ENCODE data around the gene RNASEH1. TPM values are rescaled to one million over a fixed set of nuclear protein-coding genes. Genes with fewer than 3 reads are reported as not detected.

The RNASEH1 gene
- total and polyA plus RNA-seq, 2 of the 8 experiments (the other 6 are each of a cell fraction or from before 2014, with no cell fraction given), result 11.7 to 42.7 TPM

- no peak overlapping the region for H2BK12ac ChIP-seq (ENCODE audit: low read depth, low read length)
- no peak overlapping the region for H3K27ac ChIP-seq (ENCODE audit: low read depth, low read length)
- ChIA-PET CTCF (ENCODE audit: partially characterized antibody) (interaction anchor here (0.7 to 1.0 kb wide), 3 partner anchors 15 to 34 kb away, joined by 3 read pairs; no protein-coding TSS in a partner anchor), POLR2A (ENCODE audit: partially characterized antibody) (interaction anchor here (0.9 to 5.9 kb wide), 7 partner anchors 11 to 56 kb away, joined by 4 to 69 read pairs (median 6); partner anchors contain the start of gene RNASEH1)
- no peak overlapping the region for H2BK20ac ChIP-seq (ENCODE audit: low read length)
- H4K20me1 ChIP-seq (replicated peaks in 1 of 2; ENCODE audit: control insufficient read depth in 1 of 2, insufficient read depth in 2 of 2, low read length in 2 of 2), result peaks cover 0 to 3% of the 10 kb centered on the region in 2 experiments
- H3K18ac ChIP-seq (ENCODE audit: extremely low read depth, low read length), result no peak overlapping the region; the same call in 1 of the 2 replicates
- no peak overlapping the region for H3K4ac ChIP-seq (replicated peaks; ENCODE audit: insufficient read length, low read depth, low read length)
- TF ChIP-seq CEBPB (IDR thresholded peaks at IDR 0.05; ENCODE audit: low read depth, low read length), result no peak
- 0 out of 4 replicates have a peak overlapping the region, but pooled peaks of 1 of the 2 experiments have one; percentile 5 for H3K4me2 ChIP-seq (ENCODE audit: insufficient read depth in 1 of 2, low read depth in 2 of 2, low read length in 2 of 2)
- no peak overlapping the region for H3K23ac ChIP-seq (ENCODE audit: insufficient read length)
- H3K56ac ChIP-seq (replicated peaks; ENCODE audit: insufficient read length, low read depth, low read length), result no peak overlapping the region
- peak overlapping the region; percentile 46; the same call in 1 of the 2 replicates for H4K8ac ChIP-seq (ENCODE audit: extremely low read depth, insufficient read depth, low read length)
- no peak for DNase-seq (ENCODE audit: low read depth in 1 of 2, low spot score in 2 of 2)
- no peak overlapping the region for H3K14ac ChIP-seq (ENCODE audit: insufficient read length)
- no peaks in the 10 kb centered on the region for H3K36me3 ChIP-seq (ENCODE audit: control insufficient read depth in 2 of 4, insufficient read depth in 4 of 4, low read length in 3 of 4)
- no peaks in the 10 kb centered on the region for H3K23me2 ChIP-seq (ENCODE audit: low read depth, low read length)
- no peak overlapping the region for H2BK120ac ChIP-seq (replicated peaks; ENCODE audit: low read depth, low read length)
- 93% methylated on average over 11 of the region's 11 CpGs; no CpG with 5 or more reads in 1 of the 2 experiments for WGBS, 2 experiments (ENCODE audit: extremely low coverage in 1 of 2, insufficient coverage in 1 of 2, insufficient read length in 1 of 2, insufficient replicate concordance in 2 of 2, low coverage in 1 of 2, low lambda C conversion rate in 2 of 2, missing lambda C conversion rate in 1 of 2)
- no peak overlapping the region for H2BK5ac ChIP-seq (ENCODE audit: low read depth, low read length)
- H3K4me1 ChIP-seq (replicated peaks in 1 of 4; ENCODE audit: control insufficient read depth in 3 of 4, insufficient read depth in 4 of 4, low read length in 3 of 4), result no peaks in the 10 kb centered on the region
- H4K5ac ChIP-seq (ENCODE audit: insufficient read length, low read depth, low read length), result no peak overlapping the region
- H2AFZ ChIP-seq (ENCODE audit: low read length), result no peak overlapping the region
- H4K91ac ChIP-seq (replicated peaks; ENCODE audit: insufficient read length, low read length), result no peak overlapping the region
- H3K4me3 ChIP-seq (ENCODE audit: extremely low read depth in 1 of 4, insufficient read depth in 2 of 4, low read depth in 3 of 4, low read length in 4 of 4), result no peak overlapping the region
- H2BK15ac ChIP-seq (ENCODE audit: low read length), result no peak overlapping the region
- no peaks in the 10 kb centered on the region for H3K79me1 ChIP-seq (ENCODE audit: low read depth, low read length)
- no peaks in the 10 kb centered on the region for H3K27me3 ChIP-seq (replicated peaks in 1 of 4; ENCODE audit: control insufficient read depth in 3 of 4, extremely low read depth in 1 of 4, insufficient read depth in 3 of 4, low read length in 3 of 4)
- no peak overlapping the region for H3K9ac ChIP-seq (replicated peaks in 1 of 4; ENCODE audit: extremely low read depth in 1 of 4, low read depth in 3 of 4, low read length in 3 of 4)
- H3K79me2 ChIP-seq (ENCODE audit: control insufficient read depth in 1 of 2, insufficient read depth in 2 of 2, low read length in 2 of 2), result no peaks in the 10 kb centered on the region
- H2AK5ac ChIP-seq (ENCODE audit: low read depth, low read length), result no peak overlapping the region
- no peaks in the 10 kb centered on the region for H3K9me3 ChIP-seq (ENCODE audit: insufficient read depth in 2 of 2, low read depth in 1 of 2, low read length in 1 of 2)
- FAIRE-seq, result no peak
These were observed 37.3 kb upstream of the RNASEH1 start for GRCh38 chr2:3595404-3595803.

Measured in H1 (cell line).